GM12891 (cell line): ENCODE results near the gene PPIP5K1.

Experiments used
- DNase-seq: peaks from one replicate; pipeline ENCODE4 v3.0.0; 2011; ENCODE audit warnings: low spot score; ENCODE audit not compliant: insufficient read length
- FAIRE-seq: peaks from 2 replicates; lab custom pipeline; 2011; peaks lifted over from hg19 to GRCh38; lab: Jason Lieb, UNC
- PAX5 ChIP-seq: IDR thresholded peaks from 2 replicates; pipeline ENCODE4 v1.6.1; 2011; ENCODE audit warnings: low read length, moderate library complexity, mild to moderate bottlenecking; ENCODE audit not compliant: insufficient read depth, severe bottlenecking
- POLR2A ChIP-seq: IDR thresholded peaks from 2 replicates; pipeline ENCODE4 v1.6.1; 2011; ENCODE audit warnings: low read depth, low read length, control low read depth
- POLR2AphosphoS5 ChIP-seq: IDR thresholded peaks from 2 replicates; pipeline ENCODE4 v1.6.1; 2011; ENCODE audit warnings: low read depth, low read length, control low read depth
- POU2F2 ChIP-seq: IDR thresholded peaks from 2 replicates; pipeline ENCODE4 v1.6.1; 2011; ENCODE audit warnings: low read depth, mild to moderate bottlenecking, control low read depth, low read length, moderate library complexity
- SPI1 ChIP-seq: IDR thresholded peaks from 2 replicates; pipeline ENCODE4 v1.6.1; 2011; ENCODE audit warnings: low read depth, low read length, control low read depth
- TAF1 ChIP-seq: IDR thresholded peaks from 2 replicates; pipeline ENCODE4 v1.6.1; 2011; ENCODE audit warnings: low read depth, low read length, control low read depth

Gene PPIP5K1

DNA sequence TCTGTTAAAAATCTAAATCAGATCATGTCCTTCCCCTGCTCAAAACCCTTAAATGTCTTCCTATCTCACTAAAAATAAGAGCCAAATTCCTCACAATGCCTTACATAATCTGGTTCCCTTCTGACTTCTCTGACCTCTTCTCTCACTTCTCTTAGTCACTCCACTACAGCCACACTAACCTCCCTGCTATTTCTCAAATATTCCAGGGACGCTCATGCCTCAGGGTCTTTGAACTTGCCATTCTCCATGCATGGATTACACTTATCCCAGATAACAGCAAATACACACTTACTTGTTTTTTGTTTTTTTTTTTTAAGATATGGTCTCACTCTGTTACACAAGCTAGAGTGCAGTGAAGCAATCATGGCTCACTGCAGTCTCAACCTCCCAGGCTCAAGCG lies 105.6 kb downstream of the PPIP5K1 start:
- FAIRE-seq, result no peak
- TF ChIP-seq POLR2AphosphoS5, result no peak
- TF ChIP-seq POLR2A, result no peak
- TF ChIP-seq TAF1, result no peak
- no peak for TF ChIP-seq POU2F2
- TF ChIP-seq SPI1, result no peak
- no peak for TF ChIP-seq PAX5
- DNase-seq, result no peak
